GM19043 (cell line): ENCODE results near the gene SLC6A12.
A peak's percentile ranks its signal among the peaks of the same experiment; 100 is the strongest.
"Not testable (repeated sequence)": the region's sequence is repeated elsewhere in the genome, so short reads cannot be mapped to it uniquely, and the experiment has no call there.

ENCODE experiments used
- ATAC-seq: cut with Tn5 transposase; IDR thresholded peaks from one replicate; pipeline ENCODE4 v1.9.1; 2021; ENCODE audit warnings: low read depth; ENCODE audit not compliant: unreplicated experiment

Gene SLC6A12

DNA sequence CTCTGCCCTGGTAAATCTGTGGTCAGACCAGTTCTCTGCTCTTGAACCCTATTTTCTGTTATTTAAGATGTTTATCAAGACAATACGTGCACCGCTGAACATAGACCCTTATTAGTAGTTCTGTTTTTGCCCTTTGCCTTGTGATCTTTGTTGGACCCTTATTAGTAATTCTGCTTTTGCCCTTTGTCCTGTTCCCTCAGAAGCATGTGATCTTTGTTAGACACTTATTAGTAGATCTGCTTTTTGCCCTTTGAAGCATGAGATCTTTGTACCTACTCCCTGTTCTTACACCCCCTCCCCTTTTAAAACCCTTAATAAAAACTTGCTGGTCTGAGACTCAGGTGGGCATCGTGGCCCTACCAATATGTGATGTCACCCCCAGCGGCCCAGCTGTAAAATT lies 22.0 kb upstream of the SLC6A12 start:
- ATAC-seq, result not testable (repeated sequence)

DNA sequence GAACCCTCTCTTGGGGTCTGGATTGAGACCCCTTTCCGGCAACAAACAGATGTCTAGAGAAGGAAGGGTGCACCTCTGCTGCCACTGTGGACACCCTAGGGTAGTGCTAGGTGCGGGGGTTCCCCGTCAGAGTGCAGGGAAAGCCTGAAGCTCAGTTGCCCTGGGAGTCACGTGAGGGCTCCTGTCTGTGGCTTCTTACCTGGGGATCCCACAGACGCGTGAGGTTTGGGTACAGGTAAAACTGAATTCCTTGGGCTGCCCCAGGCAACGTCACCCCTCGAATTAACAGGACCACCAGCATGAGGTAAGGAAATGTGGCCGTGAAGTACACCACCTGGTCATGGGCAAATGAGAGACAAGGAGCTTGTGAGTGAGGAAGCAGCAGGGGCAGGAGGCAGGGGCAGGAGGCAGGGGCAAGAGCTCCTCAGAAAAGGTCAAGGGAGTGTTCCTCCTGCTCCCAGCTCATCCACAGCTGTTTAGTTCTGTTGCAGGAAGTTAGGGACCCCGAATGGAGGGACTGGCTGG lies 21.0 kb upstream of the SLC6A12 start:
- ATAC-seq, result no peak

- ATAC-seq, result no peak
Measured at GRCh38 chr12:234019-234418, 20.1 kb upstream of the SLC6A12 start.

DNA sequence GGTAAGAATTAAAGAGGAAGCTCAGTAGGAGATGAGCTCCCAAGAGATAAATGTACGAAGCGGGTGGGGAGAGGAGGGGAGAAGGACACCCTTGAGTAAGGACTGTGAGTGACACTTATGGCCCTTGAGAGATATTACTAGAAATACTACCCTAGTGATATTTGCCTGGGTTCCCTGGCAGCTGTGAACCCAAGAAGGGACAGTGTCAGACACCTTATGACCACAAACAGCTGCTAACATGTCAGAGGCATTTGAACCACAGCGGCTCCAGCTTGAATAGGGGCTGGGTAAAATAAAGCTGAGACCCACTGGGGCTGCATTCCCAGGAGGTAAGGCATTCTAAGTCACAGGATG lies 19.6 kb upstream of the SLC6A12 start:
- no peak for ATAC-seq

- ATAC-seq, result no peak
Measured at GRCh38 chr12:232731-233614, 19.0 kb upstream of the SLC6A12 start.

GRCh38 chr12:230925-231671 lies 17.1 kb upstream of the SLC6A12 start:
- ATAC-seq, result no peak

DNA sequence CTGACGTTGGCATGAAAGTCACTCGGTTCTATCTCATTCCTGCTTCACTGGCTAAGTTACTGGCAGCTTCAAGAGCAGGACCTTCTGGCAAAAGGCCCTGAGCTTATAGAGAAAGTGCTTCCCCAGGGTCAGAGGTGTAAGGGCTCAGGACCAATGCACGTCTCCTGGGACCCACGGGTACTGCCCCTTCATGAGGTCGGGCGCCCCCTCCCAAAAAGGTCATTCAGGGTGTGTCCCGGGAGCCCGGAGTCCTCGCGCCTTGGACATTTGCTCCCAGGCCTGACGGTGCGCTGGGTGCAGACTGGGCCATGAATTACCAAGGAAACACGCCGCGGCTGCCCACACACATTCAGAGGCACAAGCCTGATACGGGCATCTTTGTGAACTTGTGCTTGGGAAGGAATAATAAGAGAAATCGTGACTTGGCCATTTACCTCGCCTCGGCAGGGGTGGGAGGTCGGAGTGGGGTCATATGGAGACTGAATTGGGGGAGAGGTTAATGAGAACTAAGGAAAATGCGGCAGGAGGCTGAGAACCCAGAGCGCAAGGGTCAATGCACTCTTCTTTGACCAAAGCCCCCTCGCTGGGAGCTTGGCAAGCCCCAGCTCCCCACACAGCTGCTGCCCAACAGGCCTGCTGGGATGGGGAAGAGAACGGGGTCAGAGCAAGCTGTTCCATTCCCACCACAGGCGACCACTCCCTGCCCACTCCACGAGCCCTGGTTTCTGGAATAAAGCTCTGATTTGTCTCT lies 15.7 kb upstream of the SLC6A12 start:
- ATAC-seq, result no peak

GRCh38 chr12:228846-229200 lies 14.9 kb upstream of the SLC6A12 start:
- no peak for ATAC-seq

- ATAC-seq, result no peak
Measured at GRCh38 chr12:227923-228845, 14.2 kb upstream of the SLC6A12 start.

- ATAC-seq, result no peak
Measured at GRCh38 chr12:227286-227915, 13.4 kb upstream of the SLC6A12 start.

DNA sequence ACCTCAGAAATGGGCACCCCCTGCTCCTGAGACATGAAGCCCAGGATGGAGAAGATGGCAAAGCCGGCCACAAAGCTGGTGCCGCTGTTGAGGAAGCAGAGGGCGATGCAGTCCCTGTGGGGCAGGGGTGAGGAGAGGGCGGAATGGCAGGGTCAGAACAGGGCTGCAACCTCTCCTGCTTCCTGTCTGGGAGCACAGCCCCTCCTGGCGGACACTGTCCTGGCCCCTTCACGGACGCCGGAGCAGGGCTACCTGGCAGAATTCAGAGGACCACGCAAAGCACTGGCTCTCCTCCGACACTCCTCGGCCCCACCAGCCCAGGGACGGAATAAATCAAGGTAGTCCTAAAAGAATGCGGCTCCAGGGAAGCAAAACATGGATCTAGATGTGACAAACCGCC lies 12.4 kb upstream of the SLC6A12 start:
- ATAC-seq, result no peak

GRCh38 chr12:225012-225411 lies 11.1 kb upstream of the SLC6A12 start:
- ATAC-seq, result no peak

DNA sequence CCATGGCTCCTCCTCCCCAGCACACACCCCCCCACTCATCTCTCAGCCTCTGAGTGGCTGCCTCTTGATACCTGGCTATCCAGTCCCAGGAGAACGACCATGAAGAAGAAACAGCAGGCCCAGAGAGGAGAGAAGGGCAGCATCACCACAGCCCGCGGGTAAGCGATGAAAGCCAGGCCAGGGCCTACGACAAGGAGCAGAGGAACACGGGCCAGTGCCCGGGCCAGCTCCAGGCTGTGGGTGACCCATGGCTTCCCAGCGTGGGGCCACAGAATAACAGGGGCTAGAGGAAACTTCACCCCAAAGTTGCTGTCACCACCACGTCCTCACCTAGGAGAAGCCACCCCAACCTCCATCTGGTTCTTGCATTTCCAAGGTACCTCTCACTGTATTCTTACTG lies 10.4 kb upstream of the SLC6A12 start:
- ATAC-seq, result no peak

DNA sequence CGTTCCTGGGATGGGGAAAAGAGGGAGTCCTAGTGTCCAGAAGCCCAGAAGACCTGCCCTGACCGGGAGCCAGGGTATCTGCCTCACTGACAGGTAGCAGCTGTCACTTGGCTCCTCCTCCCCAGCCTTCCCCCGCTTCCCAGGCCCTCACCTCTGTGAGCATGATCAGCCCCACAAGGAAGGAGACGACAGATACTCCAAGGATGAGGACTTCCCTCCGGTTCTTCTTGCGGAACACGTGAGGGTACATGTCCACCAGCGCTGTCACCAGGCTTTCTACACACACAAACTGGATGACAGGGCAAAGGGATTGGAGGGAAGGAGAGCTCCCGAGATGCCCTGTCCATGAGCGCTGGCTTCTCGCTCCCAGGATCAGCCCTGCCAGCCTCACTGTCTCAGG lies 9.9 kb upstream of the SLC6A12 start:
- no peak for ATAC-seq

GRCh38 chr12:221736-222135 lies 7.8 kb upstream of the SLC6A12 start:
- no peak for ATAC-seq

- no peak for ATAC-seq
Measured at GRCh38 chr12:220946-221550, 7.1 kb upstream of the SLC6A12 start.

- no peak for ATAC-seq
Measured at GRCh38 chr12:220491-220890, 6.5 kb upstream of the SLC6A12 start.

DNA sequence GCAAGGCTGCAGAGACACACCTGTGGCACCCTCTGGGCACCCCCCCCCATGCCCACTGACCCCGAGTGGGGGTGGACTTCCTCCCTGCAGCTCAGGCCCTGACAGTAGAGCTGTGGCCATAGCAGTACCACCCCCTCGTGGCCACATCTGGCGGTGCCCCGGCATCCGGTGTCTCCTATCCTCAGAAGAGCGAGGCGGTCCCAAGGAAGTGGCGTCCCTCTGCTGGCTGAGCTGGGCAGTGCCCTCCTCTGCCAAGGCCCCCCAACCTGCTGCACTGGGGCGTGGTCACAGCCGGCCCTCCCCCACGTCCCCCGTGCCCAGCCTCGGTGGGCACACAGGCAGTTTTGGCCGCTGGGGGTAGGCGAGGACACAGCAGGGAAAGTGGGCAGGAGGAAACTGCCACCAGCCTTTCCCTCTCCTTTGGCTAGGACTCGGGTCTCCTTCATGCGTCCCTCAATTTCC lies 6.0 kb upstream of the SLC6A12 start:
- ATAC-seq, result peak; percentile 61
